NCI-H1092 treated with DMSO at 0.1 percent for 48 hours (cell line): ENCODE measurements around the gene ELAC1.

Experiments used
- DNase-seq: peaks from one replicate; lab custom pipeline; 2025; lab: John Stamatoyannopoulos, UW

ELAC1 gene

DNA sequence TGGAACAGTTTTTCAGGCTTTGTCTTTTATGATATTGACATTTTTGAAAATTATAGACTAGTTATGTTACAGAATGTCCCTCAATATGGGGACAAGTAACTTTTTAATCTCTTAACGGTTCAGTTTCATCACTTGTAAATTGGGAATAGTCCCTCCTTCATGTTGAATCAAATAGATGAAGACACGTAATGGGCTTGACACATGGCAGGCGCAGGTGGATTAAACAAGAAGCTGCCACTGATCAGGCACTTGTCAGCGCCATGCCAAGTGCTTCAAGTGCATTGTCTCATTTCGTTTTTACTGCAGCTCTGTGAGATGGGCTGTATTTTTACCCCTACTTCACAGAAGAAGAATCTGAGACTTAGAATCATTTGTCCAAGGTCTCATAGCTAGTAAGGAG is 52.7 kb downstream of the ELAC1 start:
- DNase-seq = no peak

DNA sequence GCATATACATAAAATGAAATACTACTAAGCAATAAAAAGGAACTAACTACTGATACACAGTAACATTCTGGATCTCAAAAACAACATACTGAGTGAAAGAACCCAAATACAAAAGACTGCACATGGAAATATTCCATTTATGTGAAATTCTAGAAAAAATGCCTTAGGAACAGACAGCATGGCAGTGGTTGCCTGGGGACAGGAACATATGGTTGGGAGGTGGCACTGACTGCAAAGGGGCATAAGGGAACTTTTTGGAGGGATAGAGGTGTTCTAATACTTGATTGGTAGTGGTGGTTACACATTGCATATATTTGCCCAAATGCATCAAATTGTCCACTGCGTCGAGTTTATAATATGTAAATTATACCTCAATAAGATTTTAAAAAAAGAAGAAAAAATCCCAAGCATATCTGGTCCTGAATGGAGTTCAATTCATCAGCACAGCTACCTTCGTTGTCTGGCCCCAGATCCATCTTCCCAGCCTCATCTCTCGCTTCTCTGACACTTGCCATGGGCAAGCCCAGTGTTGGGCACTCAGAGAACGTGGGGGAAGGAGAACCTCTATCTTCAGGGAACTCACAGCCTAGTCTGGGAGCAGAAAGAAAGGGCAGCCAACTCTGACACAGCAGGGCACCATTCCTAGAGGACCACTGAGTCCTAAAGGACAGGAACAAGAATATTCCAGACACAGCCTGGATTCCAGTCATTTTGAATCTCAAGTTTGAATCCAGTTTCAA is 53.6 kb downstream of the ELAC1 start:
- DNase-seq = no peak

DNA sequence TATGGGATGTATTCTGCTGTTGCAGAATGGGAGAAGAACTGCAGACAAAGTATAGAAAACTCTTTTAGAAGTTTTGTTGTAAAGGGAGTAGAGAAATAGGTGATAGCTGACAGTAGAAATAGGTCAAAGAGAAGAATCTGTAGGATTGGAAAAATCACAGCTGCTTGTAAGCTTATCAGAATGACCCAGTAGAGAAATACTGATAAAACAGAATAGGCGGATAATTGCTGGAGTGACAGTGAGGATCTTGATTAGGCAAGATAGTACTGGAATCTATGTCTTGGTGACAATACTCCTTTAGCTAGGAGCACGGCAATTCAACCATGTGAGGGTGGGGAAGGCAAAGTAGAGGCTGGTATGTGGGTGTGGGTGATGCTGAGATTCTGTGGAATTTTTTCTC is 57.7 kb downstream of the ELAC1 start:
- no peak for DNase-seq

DNA sequence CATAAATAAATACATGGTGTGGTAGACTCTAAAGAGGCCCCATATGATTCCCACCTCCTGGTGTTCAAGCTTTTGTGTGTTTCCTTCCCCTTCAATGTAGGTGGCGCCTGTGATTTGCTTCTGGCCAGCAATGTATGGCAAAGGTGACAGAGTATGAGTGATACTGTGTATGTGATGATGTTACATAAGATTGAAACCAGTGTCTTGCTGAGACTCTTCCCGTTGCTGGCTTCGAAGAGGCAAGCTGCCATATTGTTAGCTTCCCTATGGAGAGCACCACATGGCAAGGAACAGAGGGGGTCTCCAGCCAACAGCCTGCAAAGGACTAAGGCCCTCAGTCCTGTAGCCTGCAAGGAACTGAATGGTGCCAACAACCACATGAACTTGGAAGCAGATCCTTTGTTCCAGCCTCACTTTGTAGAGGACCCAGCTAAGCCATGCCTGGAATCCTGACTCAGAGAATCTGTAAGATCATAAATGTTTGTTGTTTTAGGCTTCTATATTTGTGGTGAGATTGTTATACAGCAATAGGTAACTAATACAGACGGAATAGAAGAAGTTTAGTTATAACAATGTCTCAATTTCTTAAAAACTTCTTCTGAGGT is 60.5 kb downstream of the ELAC1 start:
- no peak for DNase-seq

DNA sequence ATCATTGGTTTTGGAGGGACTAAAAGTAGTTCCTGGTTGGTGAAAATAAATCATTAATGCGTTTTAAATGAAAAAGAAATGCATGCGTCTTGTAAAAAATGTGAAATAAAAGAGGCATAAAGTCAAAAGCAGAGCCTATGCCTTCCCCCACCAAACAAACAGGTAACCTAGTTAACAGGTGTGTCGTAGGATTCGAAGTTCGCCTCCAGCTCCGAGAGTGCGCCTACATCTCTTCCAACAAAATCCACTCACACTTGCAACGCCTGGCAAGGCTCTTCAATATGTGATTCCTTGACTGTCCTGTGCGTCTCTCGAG is 61.5 kb downstream of the ELAC1 start:
- DNase-seq = no peak

DNA sequence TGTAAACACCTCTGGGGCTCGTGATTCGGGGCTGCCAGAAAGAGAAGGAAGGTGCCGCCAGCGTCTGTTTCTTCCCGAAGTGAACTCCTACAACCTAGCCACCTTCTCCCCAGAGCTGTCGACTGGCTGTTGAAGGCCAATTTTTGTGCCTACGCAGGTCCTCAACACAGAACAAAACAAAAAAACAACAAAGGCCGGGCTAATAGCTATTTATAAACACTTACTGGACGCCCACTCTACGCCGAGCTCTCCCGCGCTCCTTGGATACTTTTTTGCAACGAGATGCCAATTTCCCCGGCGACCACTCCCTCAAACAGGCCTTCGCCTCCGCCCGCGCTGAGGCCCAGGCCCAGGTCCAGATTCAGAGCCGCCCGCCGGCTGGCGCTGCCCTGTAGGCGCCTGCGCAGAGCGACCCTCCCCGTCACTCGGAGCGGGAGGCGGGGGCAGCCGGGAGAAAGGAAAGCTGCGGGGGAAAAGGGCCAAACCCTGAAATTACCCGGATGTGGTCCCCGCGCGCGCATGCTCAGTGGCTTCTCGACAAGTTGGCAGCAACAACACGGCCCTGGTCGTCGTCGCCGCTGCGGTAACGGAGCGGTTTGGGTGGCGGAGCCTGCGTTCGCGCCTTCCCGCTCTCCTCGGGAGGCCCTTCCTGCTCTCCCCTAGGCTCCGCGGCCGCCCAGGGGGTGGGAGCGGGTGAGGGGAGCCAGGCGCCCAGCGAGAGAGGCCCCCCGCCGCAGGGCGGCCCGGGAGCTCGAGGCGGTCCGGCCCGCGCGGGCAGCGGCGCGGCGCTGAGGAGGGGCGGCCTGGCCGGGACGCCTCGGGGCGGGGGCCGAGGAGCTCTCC is 62.1 kb downstream of the ELAC1 start, which contains the start of gene SMAD4:
TSS of gene SMAD4 (plus strand) at position 520 of the 843 bp plus-strand sequence. CDS start 16,834 bp downstream, outside the sequence.
- peak; percentile 98 for DNase-seq

DNA sequence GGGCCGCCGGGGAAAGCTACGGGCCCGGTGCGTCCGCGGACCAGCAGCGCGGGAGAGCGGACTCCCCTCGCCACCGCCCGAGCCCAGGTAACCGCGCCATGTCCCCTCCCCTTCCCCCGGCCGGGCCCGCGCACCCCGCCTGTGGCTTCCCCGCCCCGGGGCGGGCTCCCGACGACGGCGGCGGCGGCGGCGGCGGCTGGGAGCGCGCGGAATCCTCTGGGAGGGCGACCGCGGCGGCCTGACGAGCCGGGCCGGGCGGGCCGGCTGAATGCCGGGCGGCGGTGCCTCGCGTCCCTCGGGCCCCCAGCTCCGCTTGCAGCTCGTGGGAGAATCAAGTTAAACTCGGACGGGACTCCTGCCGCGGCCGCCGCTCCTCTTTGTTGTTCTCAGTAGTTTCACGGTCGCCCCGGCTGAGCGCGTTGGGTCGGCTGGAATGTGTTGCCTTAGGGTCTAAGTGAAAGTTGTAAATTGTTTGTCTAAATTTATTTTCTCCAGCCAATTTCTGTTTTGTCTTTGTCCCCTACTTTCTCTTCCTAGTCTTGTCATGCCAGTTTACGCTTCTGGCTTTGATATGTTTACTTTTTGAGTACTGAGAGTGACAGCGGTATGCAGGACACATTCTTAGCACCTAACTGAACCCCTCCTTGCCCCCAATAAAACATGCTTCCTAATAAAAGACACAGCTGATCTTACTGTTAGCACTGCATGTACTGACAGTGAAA is 62.9 kb downstream of the ELAC1 start:
- DNase-seq = peak; percentile 71

DNA sequence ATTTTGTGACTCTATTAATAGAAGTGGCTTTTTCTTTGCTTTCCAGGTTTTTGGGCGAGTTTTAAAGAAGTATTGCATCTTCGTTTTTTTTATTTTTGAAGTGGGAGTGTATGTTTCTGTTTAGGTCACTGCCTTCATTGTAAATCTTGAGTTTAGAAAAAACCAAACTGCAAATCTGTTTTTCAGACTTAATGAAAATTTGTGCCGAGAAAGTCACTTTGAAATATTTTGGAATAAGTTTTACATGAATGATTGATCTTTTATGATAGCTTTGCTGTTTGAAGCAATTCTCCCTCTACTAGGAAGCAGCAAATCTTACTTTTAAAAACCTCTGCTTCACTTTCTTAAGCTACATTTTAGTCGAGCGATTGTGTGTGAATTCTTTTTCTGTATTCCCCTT is 64.4 kb downstream of the ELAC1 start:
- no peak for DNase-seq

DNA sequence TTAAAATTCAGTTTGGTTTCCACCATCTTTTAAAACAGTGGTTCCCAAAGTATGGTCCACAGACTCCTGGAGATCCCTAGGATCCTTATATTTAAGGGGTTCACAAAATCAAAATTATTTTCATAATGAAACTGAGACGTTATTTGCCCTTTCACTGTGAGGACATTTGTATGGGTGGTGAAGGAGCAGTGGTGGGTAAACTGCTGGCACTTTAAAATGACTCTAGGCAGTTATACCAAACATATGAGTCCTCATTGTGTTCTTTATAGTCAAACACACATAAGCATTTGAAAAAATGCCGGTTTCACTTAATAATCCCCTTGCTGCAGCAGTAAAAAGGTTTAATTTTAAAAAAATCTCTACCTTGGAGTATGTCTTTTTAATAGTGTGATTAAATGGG is 69.4 kb downstream of the ELAC1 start:
- no peak for DNase-seq
